Activated T-cell treated with anti-CD3 and anti-CD28 coated beads for 24 hours (primary cell): Measurements from ENCODE around the gene KCNMA1.

ENCODE experiments used
- DNase-seq: peaks from one replicate; pipeline ENCODE4 v3.0.0-alpha.2; 2020; ENCODE audit warnings: low read depth

KCNMA1 gene

GRCh38 chr10:77240706-77241349 is 396.8 kb downstream of the KCNMA1 start:
- DNase-seq: no peak

DNA sequence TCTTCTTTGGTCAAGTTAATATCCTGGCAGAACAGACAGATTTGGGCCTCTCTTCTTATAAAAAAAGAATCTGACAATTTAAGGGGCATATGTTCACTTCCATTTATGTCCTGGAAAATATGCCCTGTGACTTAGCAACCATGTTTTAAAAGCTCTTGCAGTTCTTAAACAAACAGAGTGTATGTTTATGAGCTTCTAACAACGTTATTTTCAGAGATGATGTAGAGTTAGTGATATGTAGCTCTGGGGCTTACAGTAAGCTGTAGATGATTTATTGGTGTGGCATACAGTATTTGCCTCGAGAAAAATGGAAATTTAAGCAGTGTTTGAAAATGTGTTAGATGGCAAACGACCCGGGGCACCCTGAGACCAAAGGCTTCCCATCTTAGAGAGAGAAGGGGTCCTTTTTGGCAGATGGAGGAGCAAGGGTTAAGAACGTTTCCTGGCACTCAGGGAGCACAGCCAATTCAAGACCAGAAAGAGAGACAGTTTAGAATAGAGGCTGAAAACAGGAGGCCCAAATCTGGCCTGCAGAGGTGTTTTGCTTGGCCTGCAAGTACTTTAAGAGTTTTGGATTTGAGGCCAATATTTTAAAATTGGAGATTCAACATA is 397.5 kb downstream of the KCNMA1 start:
- no peak for DNase-seq

DNA sequence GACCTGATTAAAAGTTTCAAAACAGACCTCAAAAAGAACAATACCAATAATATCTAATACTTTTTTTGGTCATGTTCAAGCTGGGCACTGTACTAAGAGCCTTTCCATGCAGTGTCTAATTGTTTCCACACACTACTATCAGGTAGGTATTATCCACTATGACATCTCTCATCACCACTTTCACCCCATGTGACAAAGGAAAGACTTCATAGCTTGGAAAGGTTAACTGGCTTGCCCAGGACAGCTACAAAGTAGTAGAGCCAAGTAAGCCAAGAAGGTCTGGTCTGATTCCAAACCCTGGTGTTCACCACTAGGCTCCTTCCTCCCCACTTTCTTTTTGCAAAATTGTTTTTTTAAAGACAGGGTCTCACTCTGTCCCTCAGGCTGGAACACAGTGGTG is 400.5 kb downstream of the KCNMA1 start:
- DNase-seq: no peak

DNA sequence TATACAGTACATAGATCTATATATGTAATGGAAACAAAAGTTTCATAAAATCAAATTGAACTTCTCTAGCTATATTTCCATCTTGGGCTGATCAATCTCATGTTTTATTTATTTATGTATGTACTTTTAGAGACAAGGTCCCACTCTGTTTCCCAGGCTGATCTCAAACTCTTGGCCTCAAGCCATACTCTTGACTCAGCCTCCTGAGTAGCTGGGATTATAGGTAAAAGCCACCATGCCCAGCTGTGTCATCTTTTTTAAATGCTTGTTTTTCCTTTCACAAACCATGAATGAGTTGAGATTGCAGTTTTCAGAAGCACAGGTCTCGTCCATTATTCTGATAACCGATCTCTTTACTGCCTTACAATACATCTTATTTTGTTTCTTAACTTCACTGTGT is 400.9 kb downstream of the KCNMA1 start:
- DNase-seq: no peak

DNA sequence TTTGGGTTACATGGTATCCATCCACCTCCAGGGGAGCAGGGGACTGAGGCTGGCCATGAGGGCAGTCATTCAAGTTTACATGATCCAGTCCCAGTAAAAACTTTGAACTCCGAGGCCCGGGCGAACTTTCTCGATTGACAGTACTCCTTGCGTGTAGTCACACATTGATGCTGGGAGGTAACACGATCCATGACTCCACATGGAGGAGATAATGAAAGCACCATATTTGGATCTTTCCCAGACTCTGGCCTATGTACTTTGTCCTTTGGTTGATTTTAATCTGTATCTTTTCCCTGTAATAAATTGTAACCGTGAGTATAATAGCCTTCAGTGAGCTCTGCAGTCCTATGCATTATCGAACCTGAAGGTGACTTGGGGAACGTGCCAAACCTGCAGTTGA is 401.6 kb downstream of the KCNMA1 start:
- no peak for DNase-seq

DNA sequence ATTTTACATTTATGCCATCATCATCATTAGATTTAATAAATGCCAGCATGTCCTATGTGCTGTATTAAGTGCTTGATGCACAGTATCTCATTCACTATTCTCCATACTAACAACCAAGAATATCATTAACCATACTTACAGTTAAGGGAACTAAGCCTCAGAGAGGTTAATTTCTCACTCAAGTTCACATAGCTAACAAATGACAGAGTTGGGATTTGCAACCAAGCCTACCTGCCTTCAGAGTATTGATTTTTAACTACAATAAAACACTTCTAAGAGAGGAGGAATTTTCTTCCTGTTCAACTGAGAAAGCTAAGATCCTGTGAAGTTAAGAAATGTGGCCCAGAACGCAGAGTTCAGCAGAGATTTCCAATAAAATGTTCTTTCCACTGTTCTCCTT is 403.0 kb downstream of the KCNMA1 start:
- no peak for DNase-seq

DNA sequence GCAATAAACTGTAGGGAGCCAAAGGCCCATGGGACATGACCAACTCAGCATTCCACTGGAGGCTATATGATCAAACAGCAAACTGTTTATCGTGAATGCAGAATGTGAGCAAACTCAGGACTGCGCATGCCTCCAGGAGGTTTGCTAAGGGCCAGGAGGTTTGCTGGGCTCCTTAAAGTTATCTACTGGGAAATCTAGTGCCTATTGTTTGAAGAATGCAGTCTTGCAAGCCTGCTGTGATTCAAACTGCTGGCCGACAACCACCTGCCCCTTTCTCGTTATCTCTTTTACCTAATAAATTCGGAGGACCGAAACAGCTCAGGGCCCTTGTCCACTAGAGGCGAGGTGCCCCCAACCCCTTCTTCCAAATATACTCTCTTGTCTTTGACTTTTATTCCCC is 404.1 kb downstream of the KCNMA1 start:
- no peak for DNase-seq

- no peak for DNase-seq
Measured at GRCh38 chr10:77231884-77232610, 405.6 kb downstream of the KCNMA1 start.

DNA sequence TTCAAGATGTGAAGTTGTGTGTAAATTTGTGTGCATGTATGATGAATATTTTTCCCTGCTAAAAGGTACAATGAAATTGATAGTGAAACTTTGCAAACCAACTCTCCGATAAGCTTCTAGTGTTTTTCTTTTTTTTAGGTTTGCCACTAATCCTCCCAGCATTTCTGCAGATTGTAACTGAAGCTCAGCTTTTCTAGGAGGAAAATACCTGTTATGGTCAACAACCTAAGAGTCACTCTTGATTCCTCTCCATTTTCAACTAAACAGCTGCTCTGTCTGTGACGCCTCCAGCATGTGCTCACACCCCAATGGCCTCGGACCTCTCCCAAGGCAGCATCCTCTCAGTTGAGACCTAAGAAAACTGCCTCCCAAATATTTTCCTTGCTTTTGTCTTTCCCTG is 406.2 kb downstream of the KCNMA1 start:
- DNase-seq: no peak

DNA sequence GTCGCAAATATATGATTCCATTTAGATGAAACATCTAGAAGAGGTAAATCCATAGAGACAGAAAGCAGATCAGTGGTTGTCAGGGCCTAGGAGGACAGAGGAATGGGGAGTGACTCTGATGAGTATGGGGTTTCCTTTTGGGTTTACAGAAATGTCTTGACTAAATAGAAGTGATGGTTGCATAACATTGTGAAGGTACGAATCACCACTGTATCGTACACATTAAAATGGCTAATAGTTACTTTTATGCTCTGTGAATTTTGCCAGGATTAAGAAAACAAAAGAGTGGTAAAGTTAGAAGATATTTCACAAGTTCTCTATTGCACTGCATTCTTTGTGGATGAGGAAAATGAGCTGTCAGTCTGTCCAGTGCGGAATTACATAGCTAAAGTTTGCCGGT is 407.4 kb downstream of the KCNMA1 start:
- no peak for DNase-seq

DNA sequence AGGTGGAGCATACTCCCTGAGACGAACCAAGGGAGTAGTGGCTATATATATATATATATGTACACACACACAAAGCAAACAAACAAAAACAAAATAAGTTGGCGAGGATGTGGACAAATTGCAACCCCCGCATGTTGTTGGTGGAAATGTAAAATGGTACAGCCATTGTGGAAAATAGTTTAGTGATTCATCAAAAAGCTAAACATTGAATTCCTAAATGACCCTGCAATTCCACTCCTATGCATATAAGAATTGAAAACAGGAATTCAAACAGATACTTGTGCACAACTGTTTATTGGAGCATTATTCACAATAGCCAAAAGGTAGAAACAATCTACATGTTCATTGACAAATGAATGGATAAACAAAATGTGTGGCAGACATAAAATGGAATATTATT is 407.9 kb downstream of the KCNMA1 start:
- no peak for DNase-seq

DNA sequence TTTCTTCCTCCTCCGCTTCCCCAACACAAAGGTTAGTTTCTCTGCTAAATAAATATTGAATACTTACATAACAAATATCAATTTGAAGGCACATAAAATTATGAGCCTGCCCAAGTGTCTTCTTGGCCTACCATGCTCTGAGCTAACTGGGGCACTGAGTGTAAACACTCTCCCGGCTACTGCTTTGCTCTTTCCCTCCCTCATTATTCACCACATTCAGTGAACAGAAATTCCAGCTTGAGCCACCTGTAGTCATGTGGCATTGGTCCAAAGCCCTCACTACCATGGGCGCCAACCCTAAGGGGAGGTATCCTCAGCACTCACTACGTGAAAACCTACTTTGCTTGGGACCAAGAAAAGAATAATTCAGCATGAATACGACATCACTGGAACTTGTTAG is 409.0 kb downstream of the KCNMA1 start:
- DNase-seq: no peak

DNA sequence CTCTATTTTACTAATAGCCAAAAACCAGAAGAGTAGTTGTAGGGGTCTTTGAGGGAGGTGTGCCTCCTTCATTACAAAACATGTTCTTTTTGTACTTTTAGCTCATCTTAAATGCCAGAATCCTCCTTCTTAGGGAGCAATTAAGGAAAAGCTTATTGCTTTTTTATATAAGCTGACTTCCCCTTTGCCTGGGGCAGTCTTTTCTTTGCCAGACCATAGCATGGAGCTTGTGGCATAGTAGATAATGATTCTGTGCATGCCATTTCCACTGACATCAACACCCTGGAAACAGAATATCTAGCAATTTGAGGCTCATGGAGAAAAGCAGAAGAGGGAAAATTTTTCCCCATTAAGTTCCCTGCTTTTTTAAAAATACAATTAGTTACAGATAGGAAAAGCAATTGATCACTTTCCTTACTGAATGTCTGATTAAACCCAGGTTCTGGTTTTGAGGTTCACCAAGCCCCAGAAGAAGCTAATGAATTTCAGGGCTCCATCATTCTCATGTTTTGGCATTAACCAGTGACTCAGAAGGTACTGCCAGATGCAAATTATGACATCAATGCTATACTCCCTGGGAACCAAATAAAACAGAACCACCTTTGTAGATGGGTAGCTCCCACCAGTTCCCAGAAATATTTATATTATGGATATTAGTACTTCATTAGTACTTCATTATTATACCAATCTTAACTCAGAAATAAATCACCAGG is 410.6 kb downstream of the KCNMA1 start:
- no peak for DNase-seq

- no peak for DNase-seq
Measured at GRCh38 chr10:77226452-77226851, 411.2 kb downstream of the KCNMA1 start.

DNA sequence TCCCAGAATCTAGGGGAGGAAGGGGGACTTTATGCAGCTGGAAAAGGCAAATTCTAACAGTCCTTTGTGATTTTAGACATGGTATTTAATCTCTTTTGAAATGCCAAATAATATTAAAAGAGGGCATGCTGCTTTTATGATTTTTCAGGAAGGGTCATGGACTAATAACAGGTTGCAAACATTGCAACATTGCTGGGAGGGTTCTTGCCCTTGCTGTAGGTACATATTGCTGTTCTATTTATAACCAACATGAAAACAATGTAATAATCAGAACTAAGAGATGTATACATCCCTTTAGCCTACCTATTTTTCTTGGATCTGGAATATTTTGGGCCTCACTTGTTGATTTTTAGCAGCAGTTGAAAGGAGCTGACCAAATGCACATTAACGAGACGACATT is 411.6 kb downstream of the KCNMA1 start:
- DNase-seq: no peak

DNA sequence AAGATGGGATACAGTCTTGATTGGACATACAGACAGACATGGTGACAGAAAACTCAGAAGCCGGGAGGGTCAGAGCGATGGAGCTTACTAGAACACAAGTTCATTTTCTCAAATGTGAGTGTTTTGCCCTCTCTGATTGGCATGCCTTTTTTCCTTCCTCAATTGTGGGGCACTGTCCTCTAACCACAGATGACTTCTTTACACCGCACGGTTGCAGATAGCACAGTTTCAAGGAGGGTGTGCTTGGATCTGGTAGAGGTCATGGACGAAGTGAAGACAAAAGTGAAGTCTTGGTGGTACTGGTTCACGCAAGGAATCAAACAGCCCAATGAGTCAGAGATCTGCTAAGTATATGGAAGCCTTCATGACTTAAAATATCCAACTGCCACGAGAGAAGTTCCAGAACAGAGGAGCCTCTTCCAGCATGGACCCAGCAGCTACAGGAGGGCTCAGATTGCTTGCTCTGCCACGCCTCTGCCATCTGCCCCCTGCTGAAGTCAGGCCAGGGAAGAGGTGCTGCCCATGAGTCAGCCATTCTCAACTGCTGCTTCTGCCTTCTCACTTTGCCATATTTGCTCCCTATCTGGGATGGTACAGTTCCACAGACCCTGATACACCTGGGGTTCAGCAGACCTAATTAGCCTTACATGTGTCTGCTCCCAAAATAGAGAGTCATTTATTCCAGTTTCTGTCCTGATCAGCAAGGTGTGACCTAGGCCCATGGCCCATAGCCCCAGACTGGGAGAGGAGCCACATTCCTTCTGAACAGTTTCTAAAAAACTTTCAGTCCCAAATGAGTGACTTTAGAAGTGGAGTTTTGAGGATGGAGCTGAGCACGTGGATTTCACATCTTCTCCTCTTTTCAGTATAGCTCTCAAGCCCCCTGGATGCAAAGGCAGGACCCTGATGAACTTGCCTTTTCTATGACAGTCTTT is 413.8 kb downstream of the KCNMA1 start:
- no peak for DNase-seq

DNA sequence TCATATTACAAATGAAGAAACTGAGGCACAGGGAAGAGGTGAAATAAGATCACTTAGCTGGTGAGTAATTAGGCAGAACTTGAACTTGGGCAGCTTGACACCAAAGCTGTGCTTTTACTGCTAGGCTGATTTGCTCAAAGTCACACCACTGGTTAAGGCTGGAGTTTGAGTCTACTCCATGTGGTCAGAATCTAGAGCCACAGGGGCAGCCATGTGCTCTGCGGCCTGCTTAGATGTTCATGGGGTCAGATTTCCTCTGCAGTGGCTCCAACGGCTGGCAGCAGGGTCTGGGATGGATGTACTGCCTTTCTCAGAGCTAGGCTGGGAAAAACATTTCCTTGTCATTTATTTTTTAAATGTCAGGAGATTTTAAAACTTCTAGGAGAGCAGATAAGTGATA is 417.5 kb downstream of the KCNMA1 start:
- DNase-seq: no peak

GRCh38 chr10:77219046-77219445 is 418.6 kb downstream of the KCNMA1 start:
- no peak for DNase-seq

GRCh38 chr10:77214799-77215198 is 422.8 kb downstream of the KCNMA1 start:
- no peak for DNase-seq

DNA sequence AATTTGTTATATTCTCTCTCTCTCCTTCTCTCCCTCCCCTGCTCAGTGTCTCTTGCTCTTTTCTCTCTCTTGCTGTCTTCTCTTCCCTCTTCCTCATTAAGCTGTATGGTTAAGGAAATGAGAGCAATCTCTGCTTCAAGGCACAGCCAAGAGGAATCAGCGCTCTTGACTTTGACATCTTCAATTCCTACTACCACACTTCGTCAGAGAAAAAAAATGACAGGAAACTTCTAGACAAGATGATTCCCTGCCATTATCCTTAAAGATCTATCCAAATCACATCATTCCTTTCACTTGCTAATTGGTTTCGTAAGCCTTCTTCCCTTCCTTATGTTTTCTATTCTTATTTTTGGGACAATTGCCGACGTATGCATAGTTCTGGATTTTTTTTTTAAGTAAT is 425.0 kb downstream of the KCNMA1 start:
- DNase-seq: no peak

DNA sequence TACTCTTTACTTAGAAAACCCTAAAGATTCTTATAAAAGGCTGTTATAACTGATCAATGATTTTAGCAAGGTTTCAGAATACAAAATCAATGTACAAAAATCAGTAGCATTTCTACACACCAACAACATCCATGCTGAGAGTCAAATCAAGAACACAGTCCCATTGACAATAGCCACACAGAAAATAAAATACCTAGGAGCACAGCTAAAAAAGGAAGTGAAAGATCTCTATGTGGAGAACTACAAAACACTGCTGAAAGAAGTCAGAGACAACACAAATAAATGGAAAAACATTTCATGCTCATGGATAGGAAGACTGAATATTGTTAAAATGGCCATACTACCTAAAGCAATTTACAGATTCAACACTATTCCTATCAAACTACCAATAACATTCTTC is 427.0 kb downstream of the KCNMA1 start:
- DNase-seq: no peak
